GM19452 (cell line): ENCODE measurements around the gene TTBK2.
A peak's percentile ranks its signal among the peaks of the same experiment; 100 is the strongest.
"Not testable (repeated sequence)": the region's sequence is repeated elsewhere in the genome, so short reads cannot be mapped to it uniquely, and the experiment has no call there.

ENCODE experiments used
- ATAC-seq: cut with Tn5 transposase; IDR thresholded peaks from one replicate; pipeline ENCODE4 v1.9.1; 2021; ENCODE audit not compliant: unreplicated experiment

Gene TTBK2

GRCh38 chr15:42772144-42772543 is 148.4 kb downstream of the TTBK2 start:
- ATAC-seq: no peak

DNA sequence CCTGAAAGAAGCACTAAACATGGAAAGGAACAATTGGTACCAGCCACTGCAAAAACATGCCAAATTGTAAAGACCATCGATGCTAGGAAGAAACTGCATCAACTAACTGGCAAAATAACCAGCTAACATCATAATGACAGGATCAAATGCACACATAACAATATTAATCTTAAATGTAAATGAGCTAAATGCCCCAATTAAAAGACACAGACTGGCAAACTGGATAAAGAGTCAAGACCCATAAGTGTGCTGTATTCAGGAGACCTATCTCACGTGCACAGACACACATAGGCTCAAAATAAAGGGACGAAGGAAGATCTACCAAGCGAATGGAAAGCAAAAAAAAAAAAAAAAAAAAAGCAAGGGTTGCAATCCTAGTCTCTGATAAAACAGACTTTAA is 154.5 kb downstream of the TTBK2 start:
- not testable (repeated sequence) for ATAC-seq

- ATAC-seq: not testable (repeated sequence)
Observed at GRCh38 chr15:42764154-42764731, 156.3 kb downstream of the TTBK2 start.

- ATAC-seq: not testable (repeated sequence)
Observed at GRCh38 chr15:42761813-42762212, 158.8 kb downstream of the TTBK2 start.

GRCh38 chr15:42760759-42761158 is 159.8 kb downstream of the TTBK2 start:
- ATAC-seq: no peak

- ATAC-seq: no peak
Observed at GRCh38 chr15:42759093-42759492, 161.5 kb downstream of the TTBK2 start.

- ATAC-seq: no peak
Observed at GRCh38 chr15:42750306-42750705, 170.3 kb downstream of the TTBK2 start.

GRCh38 chr15:42749266-42749665 is 171.3 kb downstream of the TTBK2 start:
- no peak for ATAC-seq

- no peak for ATAC-seq
Observed at GRCh38 chr15:42744195-42744594, 176.4 kb downstream of the TTBK2 start.

DNA sequence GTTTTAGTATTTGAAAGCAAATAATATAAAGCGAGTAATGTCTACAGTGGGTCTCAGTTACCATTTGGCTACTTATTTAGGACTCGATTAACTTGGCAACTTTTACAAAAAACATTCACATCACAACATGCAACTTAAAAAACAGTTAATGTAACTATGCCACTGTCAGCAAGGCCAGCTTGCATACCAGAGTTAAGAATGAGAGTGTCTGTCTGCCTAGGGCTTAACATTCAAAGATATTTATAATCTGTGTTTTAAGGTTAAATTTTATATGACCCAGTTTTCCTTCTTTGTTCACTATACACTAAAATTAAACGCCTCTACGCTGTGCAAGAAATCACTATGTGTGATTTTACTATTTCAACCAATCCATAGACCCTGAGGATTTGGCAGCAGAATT is 178.4 kb downstream of the TTBK2 start:
- no peak for ATAC-seq

DNA sequence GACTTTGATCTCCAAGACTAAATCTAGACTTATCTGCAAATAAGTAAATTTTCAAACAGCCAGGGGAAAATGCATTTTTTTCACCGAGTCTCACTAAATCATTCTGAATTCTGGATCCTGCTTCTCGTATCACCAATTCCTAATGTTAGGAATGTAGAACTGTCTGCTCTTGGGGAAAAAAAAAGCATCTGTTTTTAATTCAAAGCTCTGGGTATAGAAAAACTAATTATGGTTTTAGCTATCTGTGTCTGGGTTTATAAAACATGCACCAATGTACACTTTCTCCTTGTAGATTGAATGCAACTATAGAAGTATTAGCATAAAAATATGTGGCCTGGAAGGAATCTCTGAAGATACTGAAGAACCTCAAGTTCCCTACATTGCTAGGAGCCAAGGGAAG is 178.9 kb downstream of the TTBK2 start:
- ATAC-seq: no peak

DNA sequence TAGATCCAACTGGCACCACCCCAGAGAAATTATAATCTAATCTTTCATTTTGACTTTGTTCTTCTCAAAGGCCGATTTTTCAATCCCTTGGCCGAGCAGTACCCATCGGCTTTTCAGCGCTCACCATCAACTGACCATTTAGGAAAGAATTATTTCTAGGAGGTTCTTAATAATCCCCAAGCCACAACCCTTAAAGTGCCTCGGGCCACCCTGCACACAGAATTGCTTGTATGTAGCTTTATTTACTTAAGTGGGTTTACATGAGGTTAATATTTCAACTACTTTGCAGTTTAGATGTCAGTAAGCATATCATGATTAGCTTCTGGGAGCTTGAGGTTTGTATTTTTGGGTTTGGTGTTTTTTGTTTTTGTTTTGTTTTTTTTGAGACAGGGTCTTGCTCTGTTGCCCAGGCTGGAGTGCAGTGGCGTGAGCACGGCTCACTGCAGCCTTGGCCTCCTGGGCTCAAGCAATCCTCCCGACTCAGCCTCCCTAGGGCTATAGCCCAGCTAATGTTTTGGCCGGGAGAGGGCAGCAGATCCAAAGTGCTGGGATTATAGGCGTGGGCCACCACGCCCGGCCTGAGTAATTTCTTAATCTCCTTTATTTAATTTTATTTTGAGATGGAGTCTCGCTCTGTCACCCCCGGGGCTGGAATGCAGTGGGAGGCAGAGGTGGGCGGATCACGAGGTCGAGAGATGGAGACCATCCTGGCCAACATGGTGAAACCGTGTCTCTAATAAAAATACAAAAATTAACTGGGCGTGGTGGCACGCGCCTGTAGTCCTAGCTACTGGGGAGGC is 182.8 kb downstream of the TTBK2 start:
- no peak for ATAC-seq

- peak; percentile 77 for ATAC-seq
Observed at GRCh38 chr15:42736793-42737528, 183.6 kb downstream of the TTBK2 start, which contains the start of gene CDAN1. Gene CDAN1 (minus strand): TSS chr15:42737128. CDS start chr15:42737102, 26 bp downstream.

- ATAC-seq: peak; percentile 18
Observed at GRCh38 chr15:42736178-42736792, 184.3 kb downstream of the TTBK2 start.

GRCh38 chr15:42735382-42736165 is 185.0 kb downstream of the TTBK2 start:
- no peak for ATAC-seq

DNA sequence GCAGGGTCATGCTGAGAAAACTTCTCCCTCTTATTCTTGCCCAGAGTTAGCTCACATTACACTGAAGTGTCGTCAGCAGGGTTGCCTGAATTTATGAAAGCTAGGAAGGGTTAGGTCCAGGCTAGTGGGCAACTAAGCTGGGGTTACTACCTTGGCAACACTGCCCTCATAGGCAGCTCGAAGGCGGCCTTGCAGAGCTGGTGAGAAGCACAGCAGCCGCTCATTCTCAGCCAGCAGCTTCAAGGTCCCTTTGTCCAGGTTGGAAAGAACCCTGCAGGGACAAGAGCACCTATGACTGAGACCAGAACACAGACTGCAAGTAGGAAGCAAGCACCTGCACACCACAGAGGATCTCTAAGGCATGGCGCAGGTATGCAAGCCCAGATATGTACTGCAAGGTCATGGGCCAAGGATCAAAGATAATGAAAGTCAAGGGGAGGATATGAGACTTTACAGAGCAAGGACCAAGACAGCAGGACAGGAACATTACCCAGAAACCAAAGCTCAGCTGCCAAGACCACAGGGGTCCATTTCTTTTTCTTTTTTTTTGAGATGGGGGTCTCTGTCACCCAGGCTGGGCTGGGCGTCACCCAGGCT is 186.4 kb downstream of the TTBK2 start:
- no peak for ATAC-seq

DNA sequence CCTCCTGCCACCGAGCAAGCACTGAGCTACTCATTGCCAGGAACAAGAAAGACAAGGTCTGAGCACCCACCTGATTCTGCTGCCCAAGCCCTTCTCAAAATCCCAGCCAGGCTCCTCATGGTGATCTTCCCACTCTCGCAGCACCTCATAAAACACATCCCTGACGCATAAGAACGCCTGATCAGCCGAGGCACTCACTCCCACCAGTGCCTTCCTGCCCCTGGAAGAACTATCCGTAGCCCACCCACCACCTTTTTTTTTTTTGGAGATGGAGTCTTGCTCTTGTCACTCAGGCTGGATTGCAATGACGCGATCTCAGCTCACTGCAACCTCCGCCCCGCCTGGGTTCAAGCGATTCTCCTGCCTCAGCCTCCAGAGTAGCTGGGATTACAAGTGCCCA is 187.6 kb downstream of the TTBK2 start:
- no peak for ATAC-seq

DNA sequence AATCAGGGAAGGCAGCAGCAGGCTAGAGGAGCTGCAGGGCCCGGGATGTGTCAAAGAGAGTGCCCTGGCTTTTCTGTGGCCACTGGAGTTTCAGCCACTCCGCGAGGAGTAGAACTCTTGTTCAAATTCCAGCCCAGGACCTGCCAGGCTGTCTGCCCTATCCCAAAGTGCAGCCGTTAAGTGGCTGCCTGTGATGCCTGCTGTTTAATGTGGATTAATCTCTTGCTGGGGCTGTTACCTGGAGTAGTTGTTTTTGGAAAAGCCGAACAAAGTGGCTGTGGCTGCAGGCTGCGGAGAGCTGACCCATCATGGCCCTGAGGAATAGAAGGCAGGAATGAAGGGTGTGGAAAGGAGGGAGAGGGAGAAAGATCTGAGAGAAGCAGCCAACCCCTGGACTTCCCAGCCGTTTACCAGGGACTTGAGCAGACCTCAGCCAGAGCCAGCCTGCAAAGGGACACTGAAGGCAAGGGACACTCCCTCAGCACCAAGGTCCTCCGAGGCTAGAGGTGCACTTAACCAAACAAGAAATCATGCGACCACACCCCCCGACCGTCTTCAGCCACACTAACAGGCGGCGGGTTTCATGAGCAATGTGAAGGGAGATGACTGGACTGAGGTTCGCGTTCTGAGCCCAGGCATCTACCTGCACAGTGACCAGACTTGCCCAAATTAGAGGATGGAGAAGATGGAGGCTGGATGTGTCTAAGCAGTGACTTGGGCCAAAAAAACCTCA is 188.3 kb downstream of the TTBK2 start:
- no peak for ATAC-seq

DNA sequence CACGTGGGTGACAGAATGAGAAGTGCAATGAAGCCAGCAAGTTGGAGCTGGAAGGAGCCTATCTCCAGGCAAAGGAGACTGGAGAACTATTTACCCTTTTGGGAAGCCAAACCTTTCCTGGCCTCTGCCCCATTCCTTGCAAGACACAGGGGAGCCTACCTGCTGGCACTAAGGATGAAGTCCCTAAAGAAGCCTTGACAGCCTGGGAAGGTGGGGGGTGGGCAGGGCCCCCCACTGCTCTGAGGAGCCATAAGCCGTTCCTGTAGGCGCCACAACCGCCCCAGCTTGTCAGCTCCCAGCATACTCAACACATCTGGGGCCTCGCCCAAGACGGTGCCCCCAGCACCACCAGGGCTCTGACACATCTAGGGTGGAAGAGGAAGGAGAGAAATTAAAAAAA is 189.1 kb downstream of the TTBK2 start:
- no peak for ATAC-seq

DNA sequence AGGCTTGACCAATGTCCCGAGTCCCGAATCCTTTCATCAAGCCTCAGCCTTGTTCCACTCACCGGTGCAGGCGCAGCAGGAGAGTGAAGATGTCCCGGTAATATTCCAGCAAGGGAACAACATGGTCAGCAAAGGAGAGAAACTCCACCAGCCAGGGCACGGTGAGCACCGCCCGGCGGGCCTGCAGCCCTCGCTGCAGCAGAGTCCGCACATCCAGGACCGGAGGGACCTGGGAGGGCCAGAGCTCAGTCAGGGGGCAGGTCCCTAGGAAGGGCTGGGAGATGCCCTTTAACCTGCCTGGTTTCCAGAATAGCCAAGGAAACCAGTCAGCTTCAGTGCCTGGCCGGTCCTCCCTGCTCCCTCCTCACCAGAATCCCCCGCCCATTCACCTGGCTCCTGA is 190.0 kb downstream of the TTBK2 start:
- ATAC-seq: no peak
